PC-9 (cell line): ENCODE measurements around the gene MOK. TPM values are rescaled to one million over a fixed set of nuclear protein-coding genes. Genes with fewer than 3 reads are reported as not detected.

Experiments used
- BruUV-seq: library from RNA; stranded (reverse); fragments of 400-500 nt; replicated peaks from 2 replicates; lab custom pipeline; 2021; lab: Mats Ljungman, UMichigan
- CTCF ChIA-PET: fragments of 300-600 bp; sonication (Branson Sonifier 250); formaldehyde crosslinking; loops from one replicate; lab custom pipeline; 2022; ENCODE audit warnings: antibody characterized with exemption; lab: Charles Lee
- POLR2A ChIA-PET: fragments of 300-600 bp; sonication (Branson Sonifier 250); formaldehyde crosslinking; loops from one replicate; lab custom pipeline; 2022; ENCODE audit warnings: antibody characterized with exemption; ENCODE audit not compliant: unreplicated experiment; lab: Charles Lee
- DNase-seq, 2 experiments: peaks; one replicate each; pipeline versions ENCODE4 v3.0.0 to v3.0.0-alpha.2; 2015 to 2022; ENCODE audit warnings: mixed read lengths in 1 of 2
- H2AFZ ChIP-seq: fragments of 200-600 bp; sonication (generic); 2 replicates; pipeline ENCODE4 v1.8.1; 2017; ENCODE audit warnings: antibody characterized with exemption
- H3F3A ChIP-seq: fragments of 200-600 bp; sonication (generic); 2 replicates; pipeline ENCODE4 v1.8.1; 2017; ENCODE audit warnings: antibody characterized with exemption, mild to moderate bottlenecking, low read depth; ENCODE audit not compliant: insufficient read depth
- H3K27ac ChIP-seq: fragments of 200-600 bp; sonication (generic); 2 replicates; pipeline ENCODE4 v1.6.1; 2016; ENCODE audit warnings: mixed run types
- H3K27me3 ChIP-seq: fragments of 200-600 bp; sonication (generic); 2 replicates; pipeline ENCODE4 v1.6.1; 2016; ENCODE audit warnings: low read depth, mixed run types; ENCODE audit not compliant: insufficient read depth
- H3K36me3 ChIP-seq: fragments of 200-600 bp; sonication (generic); 2 replicates; pipeline ENCODE4 v1.6.1; 2016; ENCODE audit warnings: low read depth, mixed run types
- H3K4me1 ChIP-seq: fragments of 200-600 bp; sonication (generic); replicated peaks from 2 replicates; pipeline ENCODE4 v1.6.1; 2016; ENCODE audit warnings: mixed run types; ENCODE audit not compliant: insufficient read depth
- H3K4me2 ChIP-seq: fragments of 200-600 bp; sonication (generic); 2 replicates; pipeline ENCODE4 v1.6.1; 2017; ENCODE audit warnings: mixed run types
- H3K4me3 ChIP-seq: fragments of 200-600 bp; sonication (generic); 2 replicates; pipeline ENCODE4 v1.6.1; 2016; ENCODE audit warnings: mixed run types
- H3K79me2 ChIP-seq: fragments of 200-600 bp; sonication (generic); 2 replicates; pipeline ENCODE4 v1.6.1; 2017; ENCODE audit warnings: low read depth, mixed run types
- H3K9me2 ChIP-seq: fragments of 200-600 bp; sonication (generic); 2 replicates; pipeline ENCODE4 v1.8.1; 2017; ENCODE audit warnings: mild to moderate bottlenecking; ENCODE audit not compliant: insufficient read depth
- H3K9me3 ChIP-seq: fragments of 200-600 bp; sonication (generic); 2 replicates; pipeline ENCODE4 v1.8.1; 2016; ENCODE audit warnings: low read depth; ENCODE audit not compliant: insufficient read depth
- H4K20me1 ChIP-seq: fragments of 200-600 bp; sonication (generic); 2 replicates; pipeline ENCODE4 v1.8.1; 2017; ENCODE audit not compliant: insufficient read depth
- CTCF ChIP-seq: fragments of 200-600 bp; sonication (generic); conservative IDR thresholded peaks from 2 replicates; pipeline ENCODE4 v1.6.1; 2017; ENCODE audit warnings: mixed run types, antibody characterized with exemption, mild to moderate bottlenecking, moderate library complexity
- EZH2 ChIP-seq: fragments of 200-600 bp; sonication (generic); IDR thresholded peaks from 2 replicates; pipeline ENCODE4 v1.8.0; 2017; ENCODE audit warnings: antibody characterized with exemption, low read depth
- intact Hi-C: fragments of 100-400 bp; cut with micrococcal nuclease; formaldehyde crosslinking; loops from one replicate; pipeline ENCODE4 v1.10.0; 2022; ENCODE audit not compliant: unreplicated experiment
- total RNA-seq: library from RNA; stranded (reverse); gene quantifications from 2 replicates; pipeline ENCODE4 v1.2.3, GENCODE V29; 2021

The MOK gene
- total RNA-seq, 1 experiment from 2014 or later = 74.3 TPM

- intact Hi-C loops = no loop called here
Measured at GRCh38 chr14:102275866-102276265, 29.1 kb downstream of the MOK start.

GRCh38 chr14:102272392-102272791, 32.6 kb downstream of the MOK start:
- H3F3A ChIP-seq = peaks cover 4% of the 10 kb centered on the region; the same call in 1 of the 2 replicates
- no TSS peak for BruUV-seq
- peaks cover 6% of the 10 kb centered on the region; the same call in 1 of the 2 replicates for H3K9me3 ChIP-seq
- ChIA-PET POLR2A (interaction anchor here (0.7 kb wide), 1 partner anchor 10 kb away, joined by 4 read pairs; no protein-coding TSS in a partner anchor), CTCF (no interaction called here)
- H3K4me3 ChIP-seq = no peak overlapping the region
- DNase-seq = no peak
- peaks cover 6% of the 10 kb centered on the region; the same call in 1 of the 2 replicates for H3K36me3 ChIP-seq
- no peak overlapping the region for H2AFZ ChIP-seq
- TF ChIP-seq CTCF (no peak), EZH2 (no peak)
- H3K4me1 ChIP-seq = peaks cover 9% of the 10 kb centered on the region
- H3K79me2 ChIP-seq = no peaks in the 10 kb centered on the region; the same call in 1 of the 2 replicates
- no peaks in the 10 kb centered on the region for H3K9me2 ChIP-seq
- intact Hi-C loops = no loop called here
- H3K4me2 ChIP-seq = no peak overlapping the region
- H4K20me1 ChIP-seq = no peaks in the 10 kb centered on the region
- H3K27me3 ChIP-seq = no peaks in the 10 kb centered on the region
- H3K27ac ChIP-seq = no peak overlapping the region

More at GRCh38 chr14:102275866-102276265, 29.1 kb downstream of the MOK start:
- H3K4me2 ChIP-seq = no peak overlapping the region
- H3K27ac ChIP-seq = no peak overlapping the region
- H3K4me3 ChIP-seq = no peak overlapping the region
- no peak overlapping the region for H2AFZ ChIP-seq
- no peaks in the 10 kb centered on the region for H3K27me3 ChIP-seq
- H3F3A ChIP-seq = peaks cover 39% of the 10 kb centered on the region
- no peak for DNase-seq
- H3K9me3 ChIP-seq = peaks cover 6% of the 10 kb centered on the region; the same call in 1 of the 2 replicates
- no peaks in the 10 kb centered on the region for H3K79me2 ChIP-seq
- BruUV-seq = no TSS peak
- H3K4me1 ChIP-seq = peaks cover 44% of the 10 kb centered on the region
- peaks cover 10% of the 10 kb centered on the region; the same call in 1 of the 2 replicates for H3K36me3 ChIP-seq
- ChIA-PET POLR2A (no interaction called here), CTCF (no interaction called here)
- no peak for TF ChIP-seq CTCF
- TF ChIP-seq EZH2 = no peak
- no peaks in the 10 kb centered on the region for H4K20me1 ChIP-seq
- H3K9me2 ChIP-seq = no peaks in the 10 kb centered on the region

GRCh38 chr14:102264775-102265174, 40.2 kb downstream of the MOK start:
- H3K9me3 ChIP-seq = no peaks in the 10 kb centered on the region
- DNase-seq = no peak
- no peak overlapping the region for H3K4me3 ChIP-seq
- BruUV-seq = no TSS peak
- TF ChIP-seq CTCF = no peak
- no peak for TF ChIP-seq EZH2
- CTCF ChIA-PET = interaction anchor here (1.3 kb wide), 1 partner anchor 10 kb away, joined by 9 read pairs; no protein-coding TSS in a partner anchor
- intact Hi-C loops = no loop called here
- POLR2A ChIA-PET = no interaction called here
- H3K79me2 ChIP-seq = no peaks in the 10 kb centered on the region; the same call in 1 of the 2 replicates
- no peaks in the 10 kb centered on the region for H4K20me1 ChIP-seq
- H3K27me3 ChIP-seq = no peaks in the 10 kb centered on the region
- no peak overlapping the region for H2AFZ ChIP-seq
- H3K4me1 ChIP-seq = peaks cover 17% of the 10 kb centered on the region
- no peak overlapping the region for H3K4me2 ChIP-seq
- H3F3A ChIP-seq = peaks cover 25% of the 10 kb centered on the region
- H3K9me2 ChIP-seq = no peaks in the 10 kb centered on the region
- no peak overlapping the region for H3K27ac ChIP-seq
- no peaks in the 10 kb centered on the region for H3K36me3 ChIP-seq
